Peyer's patch (tissue), 4 donors: Measurements from ENCODE around the gene EFHC2.

ENCODE experiments used
- POLR2A ChIP-seq, 2 donors: fragments of 450-650 bp; IDR thresholded peaks; one replicate each; pipeline ENCODE4 v1.5.1; 2017; ENCODE audit warnings: antibody characterized with exemption in 2 of 2, mild to moderate bottlenecking in 2 of 2, moderate library complexity in 2 of 2
- TF ChIP-seq, protein P1 (sequence below), 6 experiments: fragments of 450-650 bp in 4 of 6; fragments of 200-600 bp in 2 of 6; sonication (generic) in 1 of 6; IDR thresholded peaks; one replicate each; pipeline ENCODE4 v1.5.1; 2017 to 2019; ENCODE audit warnings: antibody characterized with exemption in 6 of 6, mild to moderate bottlenecking in 3 of 6, moderate library complexity in 1 of 6

GRCh38 chrX:44310227-44310626 is 33.2 kb downstream of the EFHC2 start:
- TF ChIP-seq, protein P1, sequence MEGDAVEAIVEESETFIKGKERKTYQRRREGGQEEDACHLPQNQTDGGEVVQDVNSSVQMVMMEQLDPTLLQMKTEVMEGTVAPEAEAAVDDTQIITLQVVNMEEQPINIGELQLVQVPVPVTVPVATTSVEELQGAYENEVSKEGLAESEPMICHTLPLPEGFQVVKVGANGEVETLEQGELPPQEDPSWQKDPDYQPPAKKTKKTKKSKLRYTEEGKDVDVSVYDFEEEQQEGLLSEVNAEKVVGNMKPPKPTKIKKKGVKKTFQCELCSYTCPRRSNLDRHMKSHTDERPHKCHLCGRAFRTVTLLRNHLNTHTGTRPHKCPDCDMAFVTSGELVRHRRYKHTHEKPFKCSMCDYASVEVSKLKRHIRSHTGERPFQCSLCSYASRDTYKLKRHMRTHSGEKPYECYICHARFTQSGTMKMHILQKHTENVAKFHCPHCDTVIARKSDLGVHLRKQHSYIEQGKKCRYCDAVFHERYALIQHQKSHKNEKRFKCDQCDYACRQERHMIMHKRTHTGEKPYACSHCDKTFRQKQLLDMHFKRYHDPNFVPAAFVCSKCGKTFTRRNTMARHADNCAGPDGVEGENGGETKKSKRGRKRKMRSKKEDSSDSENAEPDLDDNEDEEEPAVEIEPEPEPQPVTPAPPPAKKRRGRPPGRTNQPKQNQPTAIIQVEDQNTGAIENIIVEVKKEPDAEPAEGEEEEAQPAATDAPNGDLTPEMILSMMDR (IDR thresholded peaks at IDR 0.05): no peak
- TF ChIP-seq POLR2A (IDR thresholded peaks at IDR 0.05): no peak
